ENCODE data around the gene SLC25A5.

SLC25A5 gene

GRCh38 chrX:119475389-119476101 lies 7.3 kb downstream of the SLC25A5 start:
- no peak overlapping the region for H3K9ac ChIP-seq (ENCODE audit: low read depth, low read length, poor library complexity, severe bottlenecking)
- H3K9me2 ChIP-seq (replicated peaks; ENCODE audit: low read depth, low read length), result no peaks in the 10 kb centered on the region
- H3K27me3 ChIP-seq (ENCODE audit: insufficient read depth, low read length, poor library complexity, severe bottlenecking), result no peaks in the 10 kb centered on the region
- H4K20me1 ChIP-seq (ENCODE audit: insufficient read depth, low read length, poor library complexity, severe bottlenecking), result peaks cover 2% of the 10 kb centered on the region
- H3K4me1 ChIP-seq (ENCODE audit: insufficient read depth, low read length, poor library complexity, severe bottlenecking), result no peaks in the 10 kb centered on the region
- no peak overlapping the region for H3K4me2 ChIP-seq (ENCODE audit: low read depth, low read length, poor library complexity, severe bottlenecking)
- H2AFZ ChIP-seq (ENCODE audit: low read length), result no peak overlapping the region
- H3K9me3 ChIP-seq (ENCODE audit: insufficient read depth, low read depth, low read length), result no peaks in the 10 kb centered on the region
- H3F3A ChIP-seq (ENCODE audit: low read depth), result no peaks in the 10 kb centered on the region
- H3K79me2 ChIP-seq (ENCODE audit: insufficient read depth, low read length), result peaks cover 2% of the 10 kb centered on the region; the same call in 1 of the 2 replicates
- TF ChIP-seq, protein P1, sequence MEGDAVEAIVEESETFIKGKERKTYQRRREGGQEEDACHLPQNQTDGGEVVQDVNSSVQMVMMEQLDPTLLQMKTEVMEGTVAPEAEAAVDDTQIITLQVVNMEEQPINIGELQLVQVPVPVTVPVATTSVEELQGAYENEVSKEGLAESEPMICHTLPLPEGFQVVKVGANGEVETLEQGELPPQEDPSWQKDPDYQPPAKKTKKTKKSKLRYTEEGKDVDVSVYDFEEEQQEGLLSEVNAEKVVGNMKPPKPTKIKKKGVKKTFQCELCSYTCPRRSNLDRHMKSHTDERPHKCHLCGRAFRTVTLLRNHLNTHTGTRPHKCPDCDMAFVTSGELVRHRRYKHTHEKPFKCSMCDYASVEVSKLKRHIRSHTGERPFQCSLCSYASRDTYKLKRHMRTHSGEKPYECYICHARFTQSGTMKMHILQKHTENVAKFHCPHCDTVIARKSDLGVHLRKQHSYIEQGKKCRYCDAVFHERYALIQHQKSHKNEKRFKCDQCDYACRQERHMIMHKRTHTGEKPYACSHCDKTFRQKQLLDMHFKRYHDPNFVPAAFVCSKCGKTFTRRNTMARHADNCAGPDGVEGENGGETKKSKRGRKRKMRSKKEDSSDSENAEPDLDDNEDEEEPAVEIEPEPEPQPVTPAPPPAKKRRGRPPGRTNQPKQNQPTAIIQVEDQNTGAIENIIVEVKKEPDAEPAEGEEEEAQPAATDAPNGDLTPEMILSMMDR (conservative IDR thresholded peaks at IDR 0.05; ENCODE audit: low read length), result no peak
- TF ChIP-seq EZH2phosphoT487 (IDR thresholded peaks at IDR 0.05; ENCODE audit: borderline replicate concordance), result no peak
- H3K36me3 ChIP-seq (ENCODE audit: insufficient read depth, low read length), result peaks cover 9% of the 10 kb centered on the region; the same call in 1 of the 2 replicates
- no peak overlapping the region for H3K4me3 ChIP-seq (ENCODE audit: low read length, poor library complexity, severe bottlenecking)

DNA sequence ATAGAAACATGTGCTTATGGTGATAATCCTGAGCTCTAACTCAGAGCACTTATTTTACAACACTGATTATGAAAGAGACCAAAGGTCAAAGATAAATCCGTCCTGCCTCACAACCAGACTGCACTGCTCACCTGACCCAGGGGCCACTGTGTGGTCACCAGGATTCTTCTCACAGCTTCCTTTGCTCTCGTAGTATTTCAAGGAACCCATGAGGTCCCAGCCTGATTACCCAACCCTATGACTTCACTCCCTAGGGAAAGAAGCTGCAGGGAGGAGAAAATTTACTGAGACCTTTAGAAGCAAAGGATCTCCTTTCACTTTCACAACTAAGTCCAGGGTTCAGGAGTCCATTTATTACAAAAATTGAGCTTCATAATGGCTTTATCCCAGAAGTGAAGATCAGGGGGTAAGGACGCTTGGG lies 9.6 kb downstream of the SLC25A5 start:
- Histone ChIP-seq H3K4me3 (ENCODE audit: low read length, poor library complexity, severe bottlenecking) (no peak overlapping the region), H3K27me3 (ENCODE audit: insufficient read depth, low read length, poor library complexity, severe bottlenecking) (no peaks in the 10 kb centered on the region), H2AFZ (ENCODE audit: low read length) (no peak overlapping the region), H3F3A (ENCODE audit: low read depth) (no peaks in the 10 kb centered on the region), H3K4me2 (ENCODE audit: low read depth, low read length, poor library complexity, severe bottlenecking) (no peak overlapping the region), H3K9me3 (ENCODE audit: insufficient read depth, low read depth, low read length) (no peaks in the 10 kb centered on the region), H4K20me1 (ENCODE audit: insufficient read depth, low read length, poor library complexity, severe bottlenecking) (no peaks in the 10 kb centered on the region), H3K9me2 (replicated peaks; ENCODE audit: low read depth, low read length) (no peaks in the 10 kb centered on the region), H3K36me3 (ENCODE audit: insufficient read depth, low read length) (no peaks in the 10 kb centered on the region), H3K4me1 (ENCODE audit: insufficient read depth, low read length, poor library complexity, severe bottlenecking) (no peaks in the 10 kb centered on the region), H3K9ac (ENCODE audit: low read depth, low read length, poor library complexity, severe bottlenecking) (no peak overlapping the region), H3K79me2 (ENCODE audit: insufficient read depth, low read length) (no peaks in the 10 kb centered on the region)
- TF ChIP-seq, protein P1 (conservative IDR thresholded peaks at IDR 0.05; ENCODE audit: low read length), result no peak
- no peak for TF ChIP-seq EZH2phosphoT487 (IDR thresholded peaks at IDR 0.05; ENCODE audit: borderline replicate concordance)

- Histone ChIP-seq H3K9me3 (ENCODE audit: insufficient read depth, low read depth, low read length) (no peaks in the 10 kb centered on the region), H4K20me1 (ENCODE audit: insufficient read depth, low read length, poor library complexity, severe bottlenecking) (no peaks in the 10 kb centered on the region), H3K79me2 (ENCODE audit: insufficient read depth, low read length) (no peaks in the 10 kb centered on the region), H3K9me2 (replicated peaks; ENCODE audit: low read depth, low read length) (no peaks in the 10 kb centered on the region), H3K36me3 (ENCODE audit: insufficient read depth, low read length) (no peaks in the 10 kb centered on the region), H3F3A (ENCODE audit: low read depth) (no peaks in the 10 kb centered on the region), H2AFZ (ENCODE audit: low read length) (no peak overlapping the region), H3K4me2 (ENCODE audit: low read depth, low read length, poor library complexity, severe bottlenecking) (no peak overlapping the region), H3K4me1 (ENCODE audit: insufficient read depth, low read length, poor library complexity, severe bottlenecking) (no peaks in the 10 kb centered on the region), H3K4me3 (ENCODE audit: low read length, poor library complexity, severe bottlenecking) (no peak overlapping the region), H3K9ac (ENCODE audit: low read depth, low read length, poor library complexity, severe bottlenecking) (no peak overlapping the region), H3K27me3 (ENCODE audit: insufficient read depth, low read length, poor library complexity, severe bottlenecking) (no peaks in the 10 kb centered on the region)
- TF ChIP-seq, protein P1 (conservative IDR thresholded peaks at IDR 0.05; ENCODE audit: low read length), result no peak
- TF ChIP-seq EZH2phosphoT487 (IDR thresholded peaks at IDR 0.05; ENCODE audit: borderline replicate concordance), result no peak
These were observed 10.3 kb downstream of the SLC25A5 start for GRCh38 chrX:119478504-119478903.

Measured in Loucy (cell line).